Activated CD8-positive, alpha-beta memory T cell treated with anti-CD3 and anti-CD28 coated beads, Interleukin-2, amount 50 U/mL, for 4 hours (primary cell): ENCODE results near the gene APBB3.

Experiments
- DNase-seq: peaks from one replicate; pipeline ENCODE4 v3.0.0-alpha.2; 2020

APBB3 gene

DNA sequence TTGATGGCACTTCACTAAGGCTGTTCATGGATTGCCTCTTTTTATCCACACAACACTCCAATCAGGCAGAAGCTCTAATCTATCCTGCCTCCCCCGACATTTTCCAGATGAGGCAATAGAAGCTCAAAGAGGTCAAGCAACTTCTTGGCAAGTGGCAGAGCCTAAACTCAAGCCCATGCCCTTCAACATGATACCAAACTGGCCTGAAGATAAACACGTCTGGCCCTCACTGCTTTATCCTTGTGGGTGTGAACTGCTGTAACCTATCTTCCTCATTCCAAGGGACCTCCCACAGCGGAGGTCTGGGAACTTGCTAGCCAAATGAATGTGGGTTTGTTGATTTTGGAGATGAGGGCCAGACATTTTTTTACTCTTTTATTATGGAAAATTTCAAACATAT is 9.8 kb upstream of the APBB3 start:
- no peak for DNase-seq

- DNase-seq = no peak
Measured at GRCh38 chr5:140573683-140574082, 9.3 kb upstream of the APBB3 start.

DNA sequence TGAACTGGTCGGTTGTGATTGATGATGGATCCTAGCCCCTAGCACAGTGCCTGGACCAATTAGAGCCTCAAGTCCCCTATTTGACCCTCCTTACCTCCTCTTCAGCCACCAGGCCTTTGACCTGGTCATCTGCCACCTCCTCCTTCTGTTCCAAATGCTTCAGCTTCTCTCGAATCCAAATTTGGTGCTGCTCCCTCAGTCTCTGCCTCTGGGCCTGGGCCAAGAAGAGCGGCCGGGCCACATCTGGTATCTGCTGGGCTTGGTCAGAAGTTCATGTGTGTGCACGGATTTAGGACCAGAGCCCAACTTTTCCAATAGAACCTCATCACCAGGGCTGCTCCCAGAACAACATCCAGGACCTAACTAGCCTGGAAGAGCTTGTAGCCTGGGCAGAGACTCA is 6.7 kb upstream of the APBB3 start:
- DNase-seq = no peak

DNA sequence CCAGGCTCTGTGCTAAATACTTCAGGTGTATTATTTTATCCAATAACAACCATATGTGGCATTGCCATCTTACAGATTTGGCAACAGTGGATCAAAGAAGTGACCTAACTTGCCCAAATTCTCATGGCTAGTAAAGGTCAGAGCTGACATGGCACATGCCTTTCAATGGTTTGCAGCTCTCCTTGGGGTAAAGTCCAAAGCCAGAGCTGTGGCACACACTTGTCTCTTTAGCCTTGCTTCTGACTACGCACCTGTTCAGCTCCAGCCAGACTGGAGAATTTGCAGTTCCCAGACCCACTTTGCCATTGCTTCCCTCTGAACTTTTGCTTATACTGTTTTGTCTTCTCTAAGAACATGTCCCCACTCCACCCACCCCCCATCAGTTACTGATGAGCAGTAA is 6.1 kb upstream of the APBB3 start:
- DNase-seq = no peak

- no peak for DNase-seq
Measured at GRCh38 chr5:140570058-140570457, 5.7 kb upstream of the APBB3 start.

GRCh38 chr5:140569197-140569596 is 4.8 kb upstream of the APBB3 start:
- DNase-seq = no peak

GRCh38 chr5:140568443-140569063 is 4.2 kb upstream of the APBB3 start:
- no peak for DNase-seq

DNA sequence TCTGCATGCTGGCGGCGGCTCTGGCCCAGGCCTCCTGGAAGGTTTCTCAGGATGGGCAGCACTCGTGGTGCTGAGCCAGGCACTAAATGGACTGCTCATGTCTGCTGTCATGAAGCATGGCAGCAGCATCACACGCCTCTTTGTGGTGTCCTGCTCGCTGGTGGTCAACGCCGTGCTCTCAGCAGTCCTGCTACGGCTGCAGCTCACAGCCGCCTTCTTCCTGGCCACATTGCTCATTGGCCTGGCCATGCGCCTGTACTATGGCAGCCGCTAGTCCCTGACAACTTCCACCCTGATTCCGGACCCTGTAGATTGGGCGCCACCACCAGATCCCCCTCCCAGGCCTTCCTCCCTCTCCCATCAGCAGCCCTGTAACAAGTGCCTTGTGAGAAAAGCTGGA is 3.5 kb upstream of the APBB3 start:
- no peak for DNase-seq

DNA sequence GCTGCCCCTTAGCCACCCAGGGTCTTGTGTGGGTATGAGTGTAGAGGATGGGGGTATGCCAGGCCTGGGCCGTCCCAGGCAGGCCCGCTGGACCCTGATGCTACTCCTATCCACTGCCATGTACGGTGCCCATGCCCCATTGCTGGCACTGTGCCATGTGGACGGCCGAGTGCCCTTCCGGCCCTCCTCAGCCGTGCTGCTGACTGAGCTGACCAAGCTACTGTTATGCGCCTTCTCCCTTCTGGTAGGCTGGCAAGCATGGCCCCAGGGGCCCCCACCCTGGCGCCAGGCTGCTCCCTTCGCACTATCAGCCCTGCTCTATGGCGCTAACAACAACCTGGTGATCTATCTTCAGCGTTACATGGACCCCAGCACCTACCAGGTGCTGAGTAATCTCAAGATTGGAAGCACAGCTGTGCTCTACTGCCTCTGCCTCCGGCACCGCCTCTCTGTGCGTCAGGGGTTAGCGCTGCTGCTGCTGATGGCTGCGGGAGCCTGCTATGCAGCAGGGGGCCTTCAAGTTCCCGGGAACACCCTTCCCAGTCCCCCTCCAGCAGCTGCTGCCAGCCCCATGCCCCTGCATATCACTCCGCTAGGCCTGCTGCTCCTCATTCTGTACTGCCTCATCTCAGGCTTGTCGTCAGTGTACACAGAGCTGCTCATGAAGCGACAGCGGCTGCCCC is 2.9 kb upstream of the APBB3 start:
- DNase-seq = no peak

DNA sequence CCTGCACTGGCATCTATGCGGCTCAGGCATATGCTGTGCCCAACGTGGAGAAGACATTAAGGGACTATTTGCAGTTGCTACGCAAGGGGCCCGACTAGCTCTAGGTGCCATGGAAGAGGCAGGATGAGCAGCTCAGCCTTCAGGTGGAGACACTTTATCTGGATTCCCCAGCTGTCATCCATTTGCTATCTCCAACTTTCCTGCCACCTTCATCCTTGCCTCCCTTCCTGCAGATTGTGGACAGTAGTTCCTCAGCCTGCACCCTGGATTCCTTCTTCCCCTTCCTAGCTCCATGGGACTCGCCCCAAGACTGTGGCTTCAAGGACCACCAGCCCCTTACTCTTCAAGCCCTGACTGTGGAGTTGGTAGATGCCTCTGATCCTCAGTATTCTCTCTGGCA is 2.3 kb upstream of the APBB3 start:
- DNase-seq = no peak

- DNase-seq = no peak
Measured at GRCh38 chr5:140565780-140566095, 1.3 kb upstream of the APBB3 start.

- DNase-seq = no peak
Measured at GRCh38 chr5:140565024-140565779, 804 bp upstream of the APBB3 start.

DNA sequence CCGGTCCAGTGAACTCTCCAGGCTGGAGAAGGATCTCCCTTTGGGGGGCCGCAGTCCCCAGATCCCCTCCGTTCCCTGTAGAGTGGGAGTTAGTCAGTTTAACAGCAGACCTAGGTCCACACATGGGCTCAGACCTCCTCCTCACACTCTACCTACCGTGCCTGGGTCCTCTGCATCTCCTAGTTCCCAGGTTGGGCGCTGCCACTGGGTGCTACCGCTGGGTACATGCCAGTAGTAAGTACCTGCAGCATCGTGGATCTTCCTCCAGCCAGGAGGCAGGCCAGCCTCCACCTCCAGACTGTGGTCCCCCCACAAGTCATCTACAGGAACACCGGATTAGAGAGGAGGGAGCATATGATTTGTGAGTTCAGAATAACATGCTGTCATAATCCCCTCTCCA is 802 bp downstream of the APBB3 start:
- no peak for DNase-seq

DNA sequence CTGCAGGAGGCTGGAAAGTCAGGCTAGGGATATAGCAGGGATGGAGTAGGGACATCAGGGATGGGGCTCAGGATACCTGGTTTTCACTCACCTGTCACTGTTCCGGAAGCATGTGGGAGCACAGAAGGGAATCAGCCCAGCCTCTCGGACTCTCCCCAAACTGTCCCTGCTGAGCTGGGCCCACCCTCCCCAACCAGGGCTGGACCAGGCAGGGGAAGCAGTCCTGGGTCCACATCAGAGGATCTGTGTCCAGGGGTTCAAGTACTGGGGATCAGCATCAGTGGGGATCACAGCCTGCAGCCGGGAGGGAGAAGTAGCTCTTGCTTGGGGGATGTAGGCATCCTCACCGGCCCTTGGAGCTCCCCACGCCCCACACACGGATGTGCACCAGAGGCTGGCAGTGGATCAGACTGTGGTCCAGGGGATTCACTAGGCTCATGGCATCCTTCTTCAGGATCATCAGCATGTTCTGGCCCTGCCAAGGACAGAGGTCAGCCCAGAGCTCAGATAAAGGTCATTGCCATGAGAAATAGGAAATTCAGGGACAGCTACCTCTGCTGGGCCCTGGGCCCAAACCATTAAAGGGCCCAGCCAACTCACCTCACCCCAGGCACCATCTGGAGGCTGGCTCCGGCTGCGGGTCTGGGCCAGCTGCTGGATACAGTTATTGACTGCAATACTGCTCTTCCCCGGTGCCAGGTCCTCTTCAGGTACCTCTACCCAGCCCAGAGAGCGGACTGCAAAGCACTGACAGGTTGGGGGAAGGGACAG is 2.5 kb downstream of the APBB3 start:
- DNase-seq = no peak

GRCh38 chr5:140560227-140560626 is 4.2 kb downstream of the APBB3 start:
- no peak for DNase-seq

- DNase-seq = no peak
Measured at GRCh38 chr5:140558542-140558941, 5.9 kb downstream of the APBB3 start.

- DNase-seq = no peak
Measured at GRCh38 chr5:140557965-140558364, 6.4 kb downstream of the APBB3 start.

DNA sequence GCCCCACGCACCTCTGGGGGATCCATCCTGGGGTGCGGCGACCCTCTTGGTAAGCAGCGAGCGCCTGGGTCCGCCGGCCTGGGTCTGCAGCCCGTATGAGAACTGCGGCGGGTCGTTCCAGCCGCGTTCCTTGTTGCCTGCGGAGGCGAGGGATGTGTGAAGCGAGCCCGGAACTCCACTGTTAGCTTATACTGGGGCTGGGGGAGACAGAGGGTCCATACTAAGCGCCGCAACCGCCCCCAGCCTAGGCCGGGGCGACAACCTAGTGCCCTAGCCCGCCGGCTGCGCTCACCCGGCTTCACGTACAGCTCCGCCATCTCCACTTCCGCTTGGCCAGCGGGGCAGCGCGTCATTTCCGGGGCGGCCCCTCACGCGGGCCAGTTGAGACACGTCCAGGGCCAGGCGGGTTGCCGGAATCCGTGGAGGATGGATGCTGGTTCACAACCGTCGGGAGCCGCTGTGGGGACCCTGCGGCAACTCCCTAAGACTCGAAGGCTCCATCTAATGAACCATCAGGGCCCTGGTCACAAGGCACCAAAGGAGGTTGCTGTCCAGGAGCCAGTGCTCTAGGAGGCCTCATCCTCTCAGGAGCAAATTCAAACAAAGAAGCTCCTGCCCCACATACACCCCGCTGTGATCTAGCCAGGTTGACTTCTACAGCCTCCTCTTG is 7.1 kb downstream of the APBB3 start, which contains the start of gene SRA1:
TSS of gene SRA1 (minus strand) at position 338 of the 670 bp plus-strand sequence. CDS start at position 317, 21 bp downstream.
- peak; percentile 80 for DNase-seq

DNA sequence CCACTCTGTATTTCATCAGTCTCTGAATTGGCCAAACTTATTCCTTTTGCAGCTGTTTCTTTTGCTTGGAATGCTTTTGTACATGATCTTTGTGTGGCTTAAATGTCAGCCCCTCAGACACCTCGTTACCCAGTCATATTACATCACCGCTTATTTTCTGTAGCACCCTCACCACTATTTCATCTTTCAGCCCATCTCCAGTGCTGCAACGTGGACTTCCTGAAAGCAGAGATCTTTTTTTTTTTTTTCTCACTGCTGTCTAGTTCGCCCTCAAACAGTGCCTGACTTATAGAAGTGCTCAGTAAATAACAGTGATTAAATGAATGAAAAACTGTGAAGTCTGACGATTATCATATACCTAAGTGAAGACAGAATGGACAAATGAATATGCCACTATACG is 8.0 kb downstream of the APBB3 start:
- DNase-seq = no peak

- DNase-seq = no peak
Measured at GRCh38 chr5:140555747-140556312, 8.6 kb downstream of the APBB3 start.

- DNase-seq = no peak
Measured at GRCh38 chr5:140554454-140554853, 9.9 kb downstream of the APBB3 start.

- DNase-seq = no peak
Measured at GRCh38 chr5:140553657-140554056, 10.7 kb downstream of the APBB3 start.

DNA sequence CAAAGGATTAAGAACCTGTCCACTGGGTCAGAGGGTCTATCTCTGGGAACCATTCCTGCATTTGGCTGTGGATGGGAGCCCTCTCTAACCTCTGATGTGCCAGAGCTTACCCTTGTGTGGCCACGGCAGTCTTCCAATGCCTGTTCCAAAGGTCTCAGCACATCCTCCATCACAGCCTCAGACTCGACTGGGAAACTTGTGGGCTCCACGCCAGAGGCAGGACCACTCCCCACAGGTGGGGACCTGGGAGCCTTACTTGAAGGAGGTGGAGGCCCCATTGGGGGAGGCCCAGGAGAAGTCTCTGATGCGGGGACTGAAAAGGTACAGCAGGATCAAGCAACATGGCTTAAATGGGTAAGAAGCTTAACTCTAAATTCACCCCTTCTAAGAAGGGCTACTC is 12.5 kb downstream of the APBB3 start:
- DNase-seq = no peak
